ENCODE data around the gene TXNDC16.
A peak's percentile ranks its signal among the peaks of the same experiment; 100 is the strongest.
"Not testable (repeated sequence)": the region's sequence is repeated elsewhere in the genome, so short reads cannot be mapped to it uniquely, and the experiment has no call there.

The TXNDC16 gene

DNA sequence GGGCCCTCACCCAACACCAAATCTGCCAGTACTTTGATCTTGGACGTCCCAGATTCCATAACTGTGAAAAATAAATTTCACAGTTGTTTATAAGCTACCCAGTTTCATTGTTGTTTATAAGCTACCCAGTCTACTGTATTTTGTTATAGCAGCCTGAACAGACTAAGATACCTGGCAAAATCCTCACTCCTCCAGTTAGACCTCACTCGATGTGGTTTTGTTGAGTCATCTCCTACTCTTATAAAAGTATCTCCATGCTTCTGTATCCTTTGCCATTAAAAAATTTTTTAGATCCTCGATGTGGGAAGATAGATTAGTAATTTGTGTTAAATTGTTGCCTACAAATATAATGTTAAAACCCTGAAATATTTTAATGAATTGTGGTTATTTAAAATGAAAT, 16.0 kb downstream of the TXNDC16 start:
- no peak for DNase-seq

DNA sequence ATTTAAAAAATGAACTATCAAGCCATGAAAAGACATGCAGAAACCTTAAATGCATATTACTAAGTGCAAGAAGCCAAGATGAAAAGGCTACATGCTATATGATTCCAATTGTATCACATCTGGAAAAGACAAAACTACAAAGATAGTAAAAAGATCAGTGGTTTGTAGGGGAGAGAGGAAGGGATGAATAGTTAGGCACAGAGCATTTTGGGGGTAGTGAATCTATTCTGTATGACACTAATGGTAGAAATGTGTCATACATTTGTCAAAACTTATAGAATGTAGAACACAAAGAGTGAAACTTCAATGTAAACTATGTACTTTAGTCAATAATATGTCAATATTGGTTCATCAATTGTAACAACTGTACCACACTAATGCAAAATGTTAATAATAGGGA, 20.8 kb downstream of the TXNDC16 start:
- DNase-seq, result no peak

DNA sequence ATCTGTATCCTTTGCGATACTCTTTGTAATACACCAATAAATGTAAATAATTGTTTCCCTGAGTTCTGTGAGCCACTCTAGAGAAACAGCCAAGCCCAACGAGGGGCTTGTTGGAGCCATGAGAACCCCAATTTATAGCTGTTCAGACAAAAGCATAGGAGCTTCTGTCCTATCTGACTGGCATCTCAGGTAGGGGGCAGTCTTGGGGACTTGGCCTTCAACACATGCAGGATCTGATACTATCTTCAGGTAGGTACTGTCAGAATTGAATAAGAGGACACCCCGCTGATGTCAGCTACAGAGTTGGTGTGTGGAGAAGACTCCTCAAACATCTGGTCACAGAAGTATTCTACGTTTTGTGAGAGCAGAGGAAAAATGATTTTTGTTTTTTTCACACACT, 25.3 kb downstream of the TXNDC16 start:
- no peak for DNase-seq

DNA sequence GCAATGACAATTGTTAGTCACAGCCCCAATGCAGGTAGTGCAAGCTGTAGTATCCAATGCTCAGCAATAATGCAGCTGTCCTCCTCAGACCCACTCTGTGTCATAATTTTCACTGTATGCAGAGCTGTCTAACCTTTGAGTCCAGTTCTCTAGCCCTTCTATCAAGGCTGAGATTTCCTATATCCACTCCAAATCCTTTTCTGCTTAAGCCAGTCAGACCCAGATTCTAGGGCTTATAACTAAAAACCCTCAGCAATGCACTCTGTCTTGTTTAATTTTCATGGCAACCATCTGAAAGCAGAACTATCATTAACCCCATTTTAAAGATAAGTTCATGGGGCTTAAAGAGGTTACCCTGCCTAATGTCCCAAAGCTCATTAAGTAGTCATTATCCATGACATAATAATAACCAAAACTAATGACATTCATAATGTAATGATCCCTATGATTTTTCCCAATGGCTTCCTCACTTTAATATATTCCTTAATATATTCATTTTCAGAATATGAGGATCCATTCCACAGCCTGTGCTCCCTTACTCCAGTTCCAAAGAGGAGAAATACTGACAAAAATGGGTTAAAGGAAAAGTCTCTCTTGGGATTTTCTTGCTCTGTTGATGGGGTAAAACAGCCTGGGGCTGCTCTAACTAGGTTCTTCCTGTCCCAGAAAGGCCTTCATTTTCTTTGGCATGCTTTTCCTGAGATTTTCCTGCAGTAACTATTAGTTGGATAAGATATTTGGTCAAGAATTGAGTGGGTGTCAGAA, 29.5 kb downstream of the TXNDC16 start:
- no peak for DNase-seq

DNA sequence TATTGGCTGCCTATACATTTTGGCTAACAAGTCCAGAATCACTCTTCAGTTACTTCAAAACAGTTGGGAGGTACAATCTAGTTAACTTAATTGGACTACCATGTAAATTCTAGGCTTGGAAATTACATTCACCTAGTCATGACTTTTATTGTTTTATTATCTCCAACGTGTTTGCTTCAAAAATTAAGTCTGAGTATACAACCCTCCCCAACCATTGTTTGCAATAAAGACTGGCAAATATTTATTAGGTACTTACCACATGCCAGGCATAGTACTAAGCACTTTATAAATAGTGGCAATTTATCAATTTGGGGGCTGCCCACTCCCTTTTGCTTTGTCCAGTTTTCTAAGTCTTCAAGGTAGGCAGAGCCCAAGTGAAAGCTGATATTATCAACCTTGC, 30.3 kb downstream of the TXNDC16 start:
- no peak for DNase-seq

DNA sequence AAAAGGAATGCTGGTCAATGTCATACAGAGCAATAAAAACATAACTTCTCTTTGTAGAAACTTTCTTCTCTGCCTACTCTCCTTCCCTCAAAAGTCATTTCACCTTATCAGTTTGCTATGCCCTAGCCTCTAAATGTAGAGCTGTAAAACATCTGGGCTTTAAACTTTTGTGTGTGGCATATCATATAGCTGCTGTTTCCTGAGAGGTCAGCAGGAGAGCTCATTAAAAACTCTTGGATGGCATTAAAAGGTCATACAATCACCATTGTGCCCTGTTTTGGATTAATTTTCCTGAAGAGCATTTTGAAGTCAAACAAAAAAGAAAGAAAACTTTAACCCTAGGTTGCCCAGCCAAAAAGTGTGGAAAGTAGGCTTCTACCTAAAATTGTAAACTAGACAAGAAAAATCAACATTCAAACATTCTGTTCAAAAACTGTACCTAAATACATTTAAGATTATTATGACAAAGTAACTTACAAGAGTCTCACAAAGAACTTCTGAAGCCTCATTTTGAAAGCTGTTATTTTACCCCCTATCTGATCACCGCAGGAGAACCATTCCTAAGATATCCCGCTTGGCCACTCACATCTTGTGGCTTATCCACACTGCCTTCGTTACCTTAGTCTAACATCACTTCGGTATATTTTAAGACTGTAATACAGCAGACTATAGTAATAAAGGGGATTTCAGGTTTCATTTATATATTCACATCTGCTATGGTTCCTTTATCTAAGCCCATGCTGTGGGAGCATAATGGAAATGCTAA, 38.1 kb downstream of the TXNDC16 start:
- no peak for DNase-seq

DNA sequence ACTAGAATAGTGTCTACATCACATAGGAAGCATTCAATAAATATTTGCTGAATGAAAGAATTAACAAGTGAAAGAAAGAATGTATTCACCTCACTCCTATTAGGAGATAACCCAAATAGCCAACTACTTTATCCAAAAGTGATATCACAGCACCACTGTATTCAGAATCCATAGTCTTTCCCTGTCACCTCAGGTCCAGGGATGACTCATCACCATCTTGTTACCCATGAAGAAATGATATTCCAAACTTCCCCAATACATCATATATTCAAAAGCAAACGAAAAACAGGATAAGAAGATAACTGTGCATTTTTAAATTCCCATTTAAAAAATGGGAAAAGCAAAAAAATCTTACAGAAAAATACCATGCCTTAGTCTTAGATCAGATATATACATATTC, 39.1 kb downstream of the TXNDC16 start:
- no peak for DNase-seq

DNA sequence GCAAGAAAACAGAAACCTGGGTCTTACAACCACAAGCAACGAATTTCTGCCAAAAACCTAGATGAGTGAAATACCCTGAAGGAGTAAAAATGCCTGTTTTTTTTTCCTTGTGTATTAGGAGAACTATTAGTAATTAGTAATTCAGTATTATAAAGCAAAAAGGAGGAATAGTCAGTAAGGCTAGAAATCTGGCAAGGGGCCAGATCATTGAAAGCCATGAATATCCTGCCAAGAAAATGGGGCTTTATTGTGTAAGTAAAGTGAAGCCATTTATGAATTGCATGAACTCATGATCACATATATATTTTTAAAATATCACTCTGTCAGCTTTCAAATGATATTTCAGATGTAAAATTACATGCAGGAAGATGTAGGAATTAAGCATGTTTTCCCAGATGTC, 57.9 kb downstream of the TXNDC16 start:
- DNase-seq, result peak; percentile 5

DNA sequence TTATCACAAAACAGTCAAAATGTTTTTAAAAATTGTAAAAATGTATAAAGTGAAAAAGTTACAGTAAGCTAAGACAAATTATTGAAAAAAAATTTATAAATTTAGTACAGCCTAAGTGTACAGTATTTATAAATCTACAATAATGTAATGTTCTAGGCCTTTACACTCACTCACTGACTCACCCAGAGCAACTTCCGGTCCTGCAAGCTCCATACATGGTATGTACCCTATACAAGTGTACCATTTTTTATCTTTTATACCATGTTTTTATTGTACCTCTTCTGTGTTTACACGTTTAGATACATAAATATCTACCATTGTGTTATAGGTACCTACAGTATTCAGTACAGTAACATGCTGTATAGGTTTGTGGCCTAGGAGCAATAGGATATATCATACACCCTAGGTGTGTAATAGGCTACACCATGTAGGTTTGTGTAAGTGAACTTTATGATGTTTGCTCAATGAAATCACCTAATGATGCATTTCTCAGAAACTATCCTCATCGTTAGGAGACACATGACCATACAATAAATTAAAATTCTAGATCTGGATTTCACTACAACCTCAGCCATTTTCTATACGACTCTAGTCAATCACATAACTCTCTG, 66.8 kb downstream of the TXNDC16 start:
- no peak for DNase-seq

DNA sequence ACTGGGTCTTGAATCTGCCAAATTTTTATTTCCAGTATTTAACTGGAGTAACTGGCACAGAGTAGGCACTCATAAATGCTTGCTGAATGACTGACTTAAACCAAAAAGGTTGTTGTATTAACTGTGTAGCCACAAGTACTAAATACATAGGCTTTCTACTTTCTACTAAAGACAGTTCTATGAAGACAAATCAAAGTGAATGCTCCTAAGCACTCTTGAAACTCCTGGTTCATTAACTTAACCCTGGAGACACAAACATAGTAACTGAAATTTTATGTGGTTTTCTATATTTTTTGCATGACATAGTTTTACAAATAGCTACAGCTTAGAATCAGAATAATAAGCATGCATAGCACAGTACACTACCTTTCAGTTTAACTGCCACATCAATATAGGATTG, 70.4 kb downstream of the TXNDC16 start:
- no peak for DNase-seq

DNA sequence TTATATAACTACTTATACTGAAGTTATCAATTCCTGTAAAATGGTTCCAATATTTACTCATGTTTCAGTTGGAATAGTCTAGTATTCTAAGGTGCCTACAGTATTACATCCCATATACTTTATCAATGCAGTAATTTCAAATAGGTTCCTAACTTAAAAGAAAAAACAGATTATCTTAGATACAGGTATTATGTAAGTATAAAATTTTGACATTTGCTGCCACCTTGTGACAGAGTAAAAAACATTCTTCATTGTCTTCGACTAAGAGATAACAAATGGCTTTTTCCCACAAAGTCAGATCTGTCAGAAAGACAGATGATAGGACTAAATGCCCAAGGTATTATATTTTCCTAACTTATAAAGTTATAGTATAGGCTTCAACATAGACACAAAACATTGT, 78.7 kb downstream of the TXNDC16 start:
- peak; percentile 29 for DNase-seq

DNA sequence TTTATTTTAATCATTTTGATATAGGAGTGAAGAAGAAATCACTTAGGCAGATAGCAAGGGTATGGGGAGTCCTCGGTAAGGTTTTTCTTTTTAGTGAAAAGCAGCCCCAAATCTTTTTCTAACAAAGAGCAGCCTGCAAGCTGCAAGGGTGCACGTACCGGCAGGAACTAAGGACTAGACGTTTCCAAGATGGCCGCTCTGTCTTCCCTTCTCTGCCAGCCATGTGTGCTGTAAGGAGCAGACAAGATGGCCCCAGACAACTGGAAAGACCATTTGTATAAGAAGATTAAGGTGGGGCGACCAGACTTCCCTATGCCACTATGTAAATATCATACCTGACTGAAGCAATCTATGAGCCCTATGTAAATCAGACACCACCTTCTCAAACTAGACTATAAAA, 79.6 kb downstream of the TXNDC16 start:
- no peak for DNase-seq

DNA sequence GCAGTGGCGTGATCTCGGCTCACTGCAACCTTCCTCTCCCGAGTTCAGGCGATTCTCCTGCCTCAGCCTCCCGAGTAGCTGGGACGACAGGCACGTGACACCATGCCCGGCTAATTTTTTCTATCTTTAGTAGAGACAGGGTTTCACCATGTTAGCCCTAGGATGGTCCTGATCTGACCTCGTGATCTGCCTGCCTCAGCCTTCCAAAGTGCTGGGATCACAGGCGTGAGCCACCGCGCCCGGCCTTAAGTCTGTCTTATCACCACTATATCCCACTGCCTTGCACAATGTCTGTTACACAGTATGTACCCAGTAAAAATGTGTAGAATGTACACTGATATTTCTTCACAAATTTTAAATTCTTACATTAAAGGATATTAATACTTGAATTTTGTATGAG, 80.1 kb downstream of the TXNDC16 start:
- DNase-seq, result not testable (repeated sequence)

DNA sequence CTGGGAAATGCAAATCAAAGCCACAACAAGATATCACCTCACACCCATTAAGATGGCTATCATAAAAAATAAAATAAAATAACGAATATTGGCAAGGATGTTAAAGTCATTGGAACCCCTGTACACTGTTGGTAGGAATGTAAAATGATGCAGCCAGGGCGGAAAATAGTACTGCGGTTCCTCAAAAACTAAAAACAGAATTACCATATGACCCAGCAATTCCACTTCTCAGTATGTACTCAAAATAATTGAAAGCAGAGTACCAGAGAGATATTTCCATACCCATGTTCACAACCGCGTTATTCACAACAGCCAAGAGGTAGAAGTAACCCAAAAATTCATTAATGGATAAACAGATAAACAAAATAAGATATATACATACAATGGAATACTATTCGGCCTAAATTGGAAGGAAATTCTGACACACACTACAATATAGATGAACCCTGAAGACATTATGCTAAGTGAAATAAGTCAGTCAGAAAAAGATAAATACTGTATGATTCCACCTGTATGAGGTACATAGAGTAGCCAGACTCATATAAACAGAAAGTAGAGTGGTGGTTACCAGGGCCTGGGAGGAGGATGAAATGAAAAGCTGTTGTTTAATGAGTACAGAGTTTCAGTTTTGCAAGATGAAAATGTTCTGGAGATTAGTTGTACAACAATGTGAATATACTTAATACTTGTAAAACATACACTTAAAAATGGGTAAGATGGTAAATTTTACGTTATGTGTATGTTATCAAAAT, 84.6 kb downstream of the TXNDC16 start:
- DNase-seq, result no peak

DNA sequence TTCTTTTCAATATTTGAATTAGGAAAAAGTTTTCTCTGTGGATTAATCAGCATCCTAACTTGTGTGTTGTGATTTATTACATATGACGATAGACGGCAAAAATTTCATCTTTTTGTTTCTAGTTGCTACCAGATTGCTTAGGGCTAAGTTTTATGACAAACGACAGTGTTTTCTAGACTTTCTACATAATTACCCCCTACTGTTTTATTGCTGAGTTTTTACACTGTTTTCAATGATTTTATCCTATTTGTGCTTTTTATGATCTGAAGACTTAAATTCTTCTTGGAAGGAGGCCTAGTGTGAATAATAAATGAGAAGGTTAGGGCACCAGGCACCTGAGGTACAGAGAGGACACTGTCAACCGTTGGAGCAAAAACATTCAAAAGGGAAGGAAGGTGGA, 88.1 kb downstream of the TXNDC16 start:
- no peak for DNase-seq

DNA sequence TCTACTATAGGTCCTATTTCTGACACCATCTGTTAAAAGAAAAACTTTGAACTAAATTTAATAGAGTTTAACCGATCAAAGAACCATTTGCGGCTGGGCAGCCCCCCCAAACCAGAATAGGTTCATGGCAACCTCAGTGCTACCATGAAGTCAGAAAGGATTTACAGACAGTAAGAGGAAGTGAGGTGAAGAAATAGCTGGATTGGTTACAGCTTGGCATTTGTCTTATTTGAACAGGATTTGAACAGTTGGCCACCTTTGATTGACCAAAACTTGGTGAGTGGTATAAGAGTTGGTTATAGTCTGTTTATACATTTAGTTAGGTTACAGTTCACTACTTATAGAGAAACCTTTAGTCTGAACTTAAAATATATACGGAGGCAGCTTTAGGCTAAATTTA, 88.9 kb downstream of the TXNDC16 start:
- no peak for DNase-seq

DNA sequence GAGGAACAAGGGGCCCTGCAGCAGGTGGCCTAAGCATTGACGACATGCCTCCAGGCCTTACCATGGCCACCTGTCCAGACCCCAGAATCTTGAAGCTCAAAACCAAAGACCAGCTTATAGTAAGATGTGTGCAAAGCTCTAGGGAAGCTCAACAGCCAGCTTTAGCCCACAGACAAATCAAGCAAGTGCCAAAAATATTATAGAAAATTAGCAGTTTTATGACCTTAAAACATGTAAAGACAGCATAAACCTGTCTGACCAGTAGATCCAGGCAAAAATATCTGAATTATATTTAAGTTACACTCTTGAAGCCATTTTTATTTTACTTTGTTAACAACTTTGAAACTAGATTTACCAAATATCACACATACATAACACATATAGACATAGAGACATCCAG, 90.6 kb downstream of the TXNDC16 start:
- no peak for DNase-seq

DNA sequence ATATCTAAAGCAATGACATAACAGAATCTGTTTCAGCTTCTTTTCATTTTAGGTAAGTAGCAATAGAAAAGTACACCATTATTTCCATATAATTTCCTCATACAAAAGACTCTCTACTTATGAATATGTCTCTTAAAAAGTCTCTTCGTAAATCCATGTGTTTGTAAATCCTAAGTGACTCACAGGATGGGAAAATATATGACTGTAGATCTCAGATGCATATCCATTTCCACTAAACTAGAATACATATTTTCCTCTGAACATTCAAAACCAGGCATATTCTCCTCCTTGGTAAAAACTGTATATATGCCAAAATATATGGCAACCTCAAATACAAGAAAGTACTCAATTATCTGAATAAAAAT, 93.6 kb downstream of the TXNDC16 start:
- no peak for DNase-seq

DNA sequence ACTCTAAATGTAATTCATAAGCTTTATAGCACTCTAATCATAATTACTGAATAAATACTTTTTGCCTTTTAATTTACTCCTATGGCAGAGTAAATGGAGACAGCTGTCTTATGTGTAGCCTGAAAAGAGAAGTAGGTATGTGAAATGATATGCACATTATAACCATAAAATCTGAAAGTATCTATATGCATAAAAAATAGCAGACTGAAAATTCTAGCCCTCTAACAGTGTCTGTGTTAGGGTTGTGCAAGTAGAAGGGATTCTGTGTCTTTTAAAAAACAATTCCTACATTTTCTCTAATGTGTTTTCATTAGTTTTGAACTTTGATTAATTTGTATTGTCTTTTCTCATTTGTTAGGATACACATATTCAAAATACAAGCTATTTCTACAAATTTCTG, 94.9 kb downstream of the TXNDC16 start:
- no peak for DNase-seq

DNA sequence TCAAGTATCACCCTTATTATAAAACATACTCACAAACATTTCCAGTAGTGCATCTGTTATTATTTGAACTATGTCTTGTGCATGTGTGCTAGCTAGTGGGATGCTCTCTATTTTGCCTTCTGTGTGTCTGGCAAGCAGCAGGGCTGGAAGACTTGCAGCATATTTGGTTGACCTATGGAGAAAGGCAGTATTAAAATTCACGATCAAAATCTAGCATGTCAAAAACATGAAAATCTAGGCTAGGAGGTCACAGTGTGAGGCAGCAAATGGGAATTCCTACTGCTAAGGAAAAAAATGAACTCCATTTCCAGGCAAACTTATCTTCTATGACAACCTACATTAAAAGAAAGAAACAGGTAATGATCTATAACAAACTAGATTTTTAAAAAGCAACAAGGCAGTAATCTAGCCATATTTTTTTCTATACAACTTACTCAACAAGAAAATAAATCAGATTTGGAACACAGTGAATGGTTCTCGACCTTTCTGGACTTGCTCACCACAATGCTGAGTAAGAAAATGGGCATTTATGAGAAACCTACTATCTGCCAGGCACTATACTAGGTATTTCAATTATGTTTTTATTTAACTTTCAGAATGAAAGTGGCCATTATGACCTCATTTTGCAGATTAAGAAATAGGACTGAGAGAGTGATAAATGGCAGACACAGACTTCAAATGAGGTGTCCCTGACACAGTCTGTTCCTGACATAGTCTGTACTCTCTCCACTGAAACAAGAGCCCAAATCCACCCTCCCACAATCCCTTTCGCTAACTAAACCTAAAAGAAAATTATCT, 96.8 kb downstream of the TXNDC16 start:
- no peak for DNase-seq

DNA sequence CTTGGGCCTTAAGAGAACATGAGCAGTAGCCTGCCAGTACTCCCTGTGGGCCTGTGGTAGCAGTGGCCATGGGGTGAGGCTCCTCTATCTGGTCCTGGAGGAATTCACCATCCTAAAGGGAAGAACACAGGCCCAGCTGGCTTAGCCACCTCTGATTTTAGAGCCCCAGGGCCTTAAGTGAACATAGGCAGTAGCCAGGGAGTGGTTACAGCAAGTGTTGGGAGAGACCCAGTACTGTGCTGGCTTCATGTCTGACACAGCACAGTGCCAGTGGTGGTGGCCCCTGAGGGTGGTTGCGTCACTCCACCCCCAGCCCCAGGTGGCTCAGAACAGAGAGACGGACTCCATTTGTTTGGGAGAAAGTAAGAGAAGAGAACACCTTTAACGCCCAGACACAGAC, 105.1 kb downstream of the TXNDC16 start:
- DNase-seq, result no peak

DNA sequence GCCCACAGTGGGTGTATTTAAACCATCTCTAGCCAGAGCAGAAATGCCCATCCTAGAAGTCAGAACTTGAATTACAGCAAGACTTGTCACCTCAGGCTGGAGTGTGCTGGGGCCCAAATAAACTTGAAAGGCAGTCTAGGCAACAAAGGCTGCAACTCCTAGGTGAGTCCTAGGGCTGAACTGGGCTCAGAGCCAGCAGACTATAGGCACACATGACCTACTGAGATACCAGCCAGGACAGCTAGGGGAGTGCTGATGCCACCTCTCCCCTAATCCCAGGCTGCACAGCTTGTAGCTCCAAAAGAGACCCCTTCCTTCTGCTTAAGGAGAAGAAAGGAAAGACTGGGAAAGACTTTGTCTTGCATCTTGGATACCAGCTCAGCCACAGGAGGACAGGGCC, 106.0 kb downstream of the TXNDC16 start:
- DNase-seq, result peak; percentile 2

DNA sequence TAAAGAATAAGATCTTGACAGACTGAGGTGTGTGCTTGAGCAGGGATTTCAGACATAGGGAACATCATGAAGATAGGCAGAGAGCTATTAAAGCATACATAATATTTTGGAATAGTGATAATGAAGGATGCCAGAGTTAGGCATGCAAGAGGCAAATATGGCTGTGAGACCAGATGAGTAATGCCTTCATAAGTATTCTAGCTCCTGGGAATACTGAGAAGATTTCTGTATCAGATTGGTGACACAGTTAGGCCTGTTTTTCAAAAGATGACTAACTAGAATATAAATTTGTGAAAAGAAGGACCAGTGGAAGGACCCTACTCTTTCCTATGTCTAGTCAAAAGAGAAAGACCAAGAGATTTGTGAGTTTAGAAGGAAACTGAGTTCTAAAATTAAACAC, 108.8 kb downstream of the TXNDC16 start:
- no peak for DNase-seq
